ENCODE results near the gene NHLRC3. TPM values are rescaled to one million over a fixed set of nuclear protein-coding genes. Genes with fewer than 3 reads are reported as not detected.

Gene NHLRC3
- total and polyA plus RNA-seq, 9 donors = 11.1 to 26.0 (median 20.5) TPM

DNA sequence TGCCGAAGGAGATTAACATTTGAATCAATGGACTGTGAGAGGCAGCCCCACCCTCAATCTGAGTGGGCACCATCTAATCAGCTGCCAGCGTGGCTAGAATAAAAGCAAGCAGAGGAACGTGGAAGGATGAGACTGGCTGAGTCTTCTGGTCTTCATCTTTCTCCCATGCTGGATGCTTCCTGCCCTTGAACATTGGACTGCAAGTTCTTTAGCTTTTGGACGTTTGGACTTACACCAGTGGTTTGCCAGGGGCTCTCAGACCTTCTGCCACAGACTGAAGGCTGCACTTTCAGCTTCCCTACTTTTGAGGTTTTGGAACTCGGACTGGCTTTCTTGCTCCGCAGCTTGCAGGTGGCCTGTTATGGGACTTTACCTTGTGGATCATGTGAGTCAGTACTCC is 14.7 kb downstream of the NHLRC3 start:
- Histone ChIP-seq H3K27me3 (peaks cover 7% of the 10 kb centered on the region), H3K27ac (no peak overlapping the region), H3K36me3 (no peaks in the 10 kb centered on the region), H3K4me3 (no peak overlapping the region), H3K4me1 (ENCODE audit: insufficient read depth) (no peaks in the 10 kb centered on the region), H3K9me3 (no peaks in the 10 kb centered on the region)
- 79 to 84% (median 83%) methylated on average over 6 of the region's 6 CpGs for WGBS, 3 donors
- TF ChIP-seq EP300 (IDR thresholded peaks at IDR 0.05) (no peak), CTCF (IDR thresholded peaks at IDR 0.05) (no peak), POLR2A (IDR thresholded peaks at IDR 0.05) (no peak)
- no peak for DNase-seq
- intact Hi-C loops (cut with DNase I) = loop anchor here in 3 of 4 donors (10.0 kb wide), 1 partner anchor 562 kb away; no protein-coding TSS in a partner anchor

- H3K9me3 ChIP-seq = no peaks in the 10 kb centered on the region
- TF ChIP-seq CTCF (IDR thresholded peaks at IDR 0.05) (no peak), POLR2A (IDR thresholded peaks at IDR 0.05) (no peak), EP300 (IDR thresholded peaks at IDR 0.05) (no peak)
Observed at GRCh38 chr13:39054112-39054511, 15.9 kb downstream of the NHLRC3 start.

DNA sequence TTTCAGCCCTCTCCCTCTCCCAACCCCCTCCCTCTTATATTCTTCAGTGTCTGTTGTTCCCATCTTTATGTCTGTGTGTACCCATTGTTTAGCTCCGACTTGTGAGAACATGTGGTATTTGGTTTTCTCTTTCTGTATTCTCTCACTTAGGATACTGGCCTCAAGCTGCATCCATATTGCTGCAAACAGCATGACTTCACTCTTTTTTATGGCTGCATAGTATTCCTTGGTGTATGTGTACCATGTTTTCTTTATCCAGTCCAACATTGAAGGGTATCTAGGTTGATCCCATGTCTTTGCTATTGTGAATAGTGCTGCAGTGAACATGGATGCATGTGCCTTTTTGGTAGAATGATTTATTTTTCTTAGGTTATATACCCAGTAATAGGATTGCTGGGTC is 17.8 kb downstream of the NHLRC3 start:
- H3K27ac ChIP-seq = no peak overlapping the region
- no peak for TF ChIP-seq EP300 (IDR thresholded peaks at IDR 0.05)
- TF ChIP-seq POLR2A (IDR thresholded peaks at IDR 0.05) = no peak
- TF ChIP-seq CTCF (IDR thresholded peaks at IDR 0.05) = no peak
- H3K36me3 ChIP-seq = no peaks in the 10 kb centered on the region
- intact Hi-C loops (cut with DNase I) = loop anchor here in 3 of 4 donors (10.0 kb wide), 1 partner anchor 559 kb away; no protein-coding TSS in a partner anchor
- no peak overlapping the region for H3K4me3 ChIP-seq
- H3K27me3 ChIP-seq = peaks cover 7% of the 10 kb centered on the region
- no peak for DNase-seq
- 90 to 100% (median 100%) methylated on average over 1 of the region's 1 CpG for WGBS, 3 donors
- no peaks in the 10 kb centered on the region for H3K9me3 ChIP-seq
- no peaks in the 10 kb centered on the region for H3K4me1 ChIP-seq (ENCODE audit: insufficient read depth)

More at GRCh38 chr13:39054112-39054511, 15.9 kb downstream of the NHLRC3 start:
- H3K27me3 ChIP-seq = peaks cover 7% of the 10 kb centered on the region
- DNase-seq = no peak
- no peak overlapping the region for H3K4me3 ChIP-seq
- no peak overlapping the region for H3K27ac ChIP-seq
- intact Hi-C loops (cut with DNase I) = loop anchor here in 3 of 4 donors (10.0 kb wide), 1 partner anchor 561 kb away; no protein-coding TSS in a partner anchor
- H3K4me1 ChIP-seq (ENCODE audit: insufficient read depth) = no peaks in the 10 kb centered on the region
- 73 to 86% (median 82%) methylated on average over 3 of the region's 3 CpGs for WGBS, 3 donors
- H3K36me3 ChIP-seq = no peaks in the 10 kb centered on the region

DNA sequence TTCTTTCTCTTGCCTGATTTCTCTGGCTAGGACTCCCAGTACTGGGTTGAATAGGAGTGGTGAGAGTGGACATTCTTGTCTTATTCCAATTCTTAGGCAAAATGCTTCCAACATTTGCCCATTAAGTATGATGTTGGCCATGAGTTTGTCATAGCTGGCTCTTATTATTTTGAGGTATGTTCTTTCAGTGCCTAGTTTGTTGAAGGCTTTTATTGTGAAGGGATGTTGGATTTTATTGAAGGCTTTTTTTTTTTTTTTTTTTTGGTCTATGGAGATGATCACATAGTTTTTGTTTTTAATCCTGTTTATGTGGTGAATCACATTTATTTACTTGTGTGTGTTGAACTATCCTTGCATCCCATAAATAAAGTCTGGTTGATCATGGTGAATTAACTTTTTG is 19.8 kb downstream of the NHLRC3 start:
- Histone ChIP-seq H3K27ac (no peak overlapping the region), H3K36me3 (no peaks in the 10 kb centered on the region), H3K27me3 (peaks cover 4% of the 10 kb centered on the region), H3K4me3 (no peak overlapping the region), H3K4me1 (ENCODE audit: insufficient read depth) (no peaks in the 10 kb centered on the region), H3K9me3 (no peaks in the 10 kb centered on the region)
- no peak for DNase-seq
- no peak for TF ChIP-seq POLR2A (IDR thresholded peaks at IDR 0.05)
- TF ChIP-seq CTCF (IDR thresholded peaks at IDR 0.05) = no peak
- no peak for TF ChIP-seq EP300 (IDR thresholded peaks at IDR 0.05)
- intact Hi-C loops (cut with DNase I) = loop anchor here in 3 of 4 donors (10.0 kb wide), 1 partner anchor 557 kb away; no protein-coding TSS in a partner anchor
